Peyer's patch (tissue), 4 donors: Measurements from ENCODE around the gene ITGB4.

Experiments used
- CTCF ChIP-seq, 6 experiments: fragments of 450-650 bp in 4 of 6; fragments of 200-600 bp in 2 of 6; sonication (generic) in 1 of 6; IDR thresholded peaks; one replicate each; pipeline ENCODE4 v1.5.1; 2017 to 2019; ENCODE audit warnings: antibody characterized with exemption in 6 of 6, mild to moderate bottlenecking in 3 of 6, moderate library complexity in 1 of 6
- POLR2A ChIP-seq, 2 donors: fragments of 450-650 bp; IDR thresholded peaks; one replicate each; pipeline ENCODE4 v1.5.1; 2017; ENCODE audit warnings: antibody characterized with exemption in 2 of 2, mild to moderate bottlenecking in 2 of 2, moderate library complexity in 2 of 2

- TF ChIP-seq CTCF (IDR thresholded peaks at IDR 0.05): no peak
- TF ChIP-seq POLR2A (IDR thresholded peaks at IDR 0.05): no peak
Observed at GRCh38 chr17:75779987-75780889, 59.0 kb downstream of the ITGB4 start.
